ENCODE measurements around the gene GAPVD1. TPM values are rescaled to one million over a fixed set of nuclear protein-coding genes. Genes with fewer than 3 reads are reported as not detected.

The GAPVD1 gene
- total RNA-seq, 1 experiment from 2014 or later, result 22.9 TPM

GRCh38 chr9:125405938-125406809 is 144.5 kb downstream of the GAPVD1 start:
- peak; percentile 48 for DNase-seq (ENCODE audit: low spot score)

GRCh38 chr9:125406810-125407087 is 145.1 kb downstream of the GAPVD1 start:
- no peak for DNase-seq (ENCODE audit: low spot score)

GRCh38 chr9:125407432-125407973 is 145.9 kb downstream of the GAPVD1 start:
- no peak for DNase-seq (ENCODE audit: low spot score)

GRCh38 chr9:125407974-125408900 is 146.6 kb downstream of the GAPVD1 start:
- peak; percentile 74 for DNase-seq (ENCODE audit: low spot score)

- no peak for DNase-seq (ENCODE audit: low spot score)
Measured at GRCh38 chr9:125409217-125409636, 147.6 kb downstream of the GAPVD1 start.

- peak; percentile 29 for DNase-seq (ENCODE audit: low spot score)
Measured at GRCh38 chr9:125409637-125410521, 148.3 kb downstream of the GAPVD1 start.

GRCh38 chr9:125410522-125410894 is 148.9 kb downstream of the GAPVD1 start:
- no peak for DNase-seq (ENCODE audit: low spot score)

GRCh38 chr9:125411171-125411756 is 149.6 kb downstream of the GAPVD1 start:
- no peak for DNase-seq (ENCODE audit: low spot score)

- DNase-seq (ENCODE audit: low spot score), result no peak
Measured at GRCh38 chr9:125412166-125412565, 150.5 kb downstream of the GAPVD1 start.

- DNase-seq (ENCODE audit: low spot score), result no peak
Measured at GRCh38 chr9:125413579-125413978, 152.0 kb downstream of the GAPVD1 start.

- DNase-seq (ENCODE audit: low spot score), result no peak
Measured at GRCh38 chr9:125415583-125416460, 154.2 kb downstream of the GAPVD1 start.

GRCh38 chr9:125416517-125416916 is 154.9 kb downstream of the GAPVD1 start:
- no peak for DNase-seq (ENCODE audit: low spot score)

Small RNA genes lying within 50 kb of the gene (small RNA-seq; reads per million reads assigned to genes)
- gene AL354710.1 (not detected), gene RNU6-1020P (not detected)

Other genes starting within 250 kb of the GAPVD1 start
- gene SCAI, start 118.3 kb upstream of the GAPVD1 start, total RNA-seq (2014; rRNA removed; shearing (Covaris generic)), result 3.9 and 5.3 TPM in 2 replicates
- gene PPP6C, start 72.0 kb upstream of the GAPVD1 start, total RNA-seq (2014; rRNA removed; shearing (Covaris generic)), result 11.6 and 13.1 TPM in 2 replicates
- gene RABEPK, start 61.3 kb upstream of the GAPVD1 start, total RNA-seq (2014; rRNA removed; shearing (Covaris generic)), result 26.0 and 29.1 TPM in 2 replicates
- gene HSPA5, start 20.5 kb upstream of the GAPVD1 start, total RNA-seq (2014; rRNA removed; shearing (Covaris generic)), result 46.5 and 48.0 TPM in 2 replicates

Data from HT-29 (cell line).